Esophagus squamous epithelium (tissue), 5 donors: ENCODE data around the gene XPNPEP2. TPM values are rescaled to one million over a fixed set of nuclear protein-coding genes. Genes with fewer than 3 reads are reported as not detected.

Source experiments
- DNase-seq: peaks from one replicate; lab custom pipeline; 2025; lab: John Stamatoyannopoulos, UW
- H3K27ac ChIP-seq, 4 donors: fragments of 200-600 bp; sonication (generic); one replicate each; pipeline ENCODE4 v1.5.1; 2016 to 2019; ENCODE audit warnings: mild to moderate bottlenecking in 1 of 4
- H3K27me3 ChIP-seq, 4 donors: fragments of 200-600 bp; sonication (generic); 1 replicate in 3 of 4; 2 replicates in 1 of 4; pipeline versions ENCODE4 v1.5.1 to v1.6.0; 2017 to 2021; ENCODE audit warnings: antibody characterized with exemption in 1 of 4
- H3K36me3 ChIP-seq, 3 donors: fragments of 200-600 bp; sonication (generic); one replicate each; pipeline ENCODE4 v1.5.1; 2016 to 2019
- H3K4me1 ChIP-seq, 3 donors: fragments of 200-600 bp; sonication (generic); one replicate each; pipeline ENCODE4 v1.5.1; 2017 to 2019
- H3K4me3 ChIP-seq, 4 donors: fragments of 200-600 bp; sonication (generic); 1 replicate in 3 of 4; 2 replicates in 1 of 4; pipeline ENCODE4 v1.5.1; 2016 to 2019; ENCODE audit warnings: mild to moderate bottlenecking in 2 of 4, moderate library complexity in 1 of 4
- H3K9me3 ChIP-seq, 3 donors: fragments of 200-600 bp; sonication (generic); one replicate each; pipeline ENCODE4 v1.5.1; 2016 to 2019
- CTCF ChIP-seq, 6 experiments: fragments of 450-650 bp in 4 of 6; fragments of 200-600 bp in 2 of 6; sonication (generic) in 2 of 6; IDR thresholded peaks; one replicate each; pipeline ENCODE4 v1.5.1; 2016 to 2019; ENCODE audit warnings: antibody characterized with exemption in 6 of 6, mild to moderate bottlenecking in 4 of 6, moderate library complexity in 4 of 6
- POLR2A ChIP-seq, 4 donors: fragments of 450-650 bp; IDR thresholded peaks; one replicate each; pipeline ENCODE4 v1.6.1; 2017; ENCODE audit warnings: antibody characterized with exemption in 4 of 4, mild to moderate bottlenecking in 4 of 4, moderate library complexity in 3 of 4
- WGBS, 2 donors: methylation state at CpG; one replicate each; pipeline ENCODE4 v1.1.5; 2018; 5-methylcytosine and 5-hydroxymethylcytosine counted together
- intact Hi-C: fragments of 100-400 bp; cut with DNase I; formaldehyde crosslinking; loops from one replicate; pipeline ENCODE4 v1.15.0; 2022
- total RNA-seq, 4 donors: library from RNA; depleted of rRNA; stranded (reverse); fragments of >200 nt; gene quantifications; one replicate each; pipeline ENCODE4 v1.1.0, GENCODE V29; 2016
- donor health status: DM: yes; HTN: yes; CAD: no.

Gene XPNPEP2
- total RNA-seq, 4 donors from 2014 or later: 0.88 to 5.7 (median 3.6) TPM; not detected in 1

- intact Hi-C loops: no loop called here
These were observed 8.8 kb downstream of the XPNPEP2 start for GRCh38 chrX:129747533-129747932.

GRCh38 chrX:129748305-129748704 lies 9.5 kb downstream of the XPNPEP2 start:
- no peaks in the 10 kb centered on the region for H3K36me3 ChIP-seq
- no peak for DNase-seq
- 44 to 62% methylated on average over 4 of the region's 4 CpGs for WGBS, 2 donors
- H3K4me1 ChIP-seq: no peaks in the 10 kb centered on the region
- H3K27ac ChIP-seq: no peak overlapping the region
- no peak for TF ChIP-seq CTCF (IDR thresholded peaks at IDR 0.05)
- no peaks in the 10 kb centered on the region for H3K27me3 ChIP-seq
- H3K4me3 ChIP-seq: no peak overlapping the region
- intact Hi-C loops: no loop called here
- no peaks in the 10 kb centered on the region for H3K9me3 ChIP-seq

More at GRCh38 chrX:129747533-129747932, 8.8 kb downstream of the XPNPEP2 start:
- WGBS, 2 donors: 0% methylated on average over 1 of the region's 4 CpGs; no CpG with 5 or more reads in 1 of the 2 donors
- TF ChIP-seq POLR2A (IDR thresholded peaks at IDR 0.05): no peak
- TF ChIP-seq CTCF (IDR thresholded peaks at IDR 0.05): no peak
- DNase-seq: no peak
- Histone ChIP-seq H3K27ac (no peak overlapping the region), H3K4me1 (no peaks in the 10 kb centered on the region), H3K27me3 (no peaks in the 10 kb centered on the region), H3K9me3 (no peaks in the 10 kb centered on the region), H3K36me3 (no peaks in the 10 kb centered on the region), H3K4me3 (no peak overlapping the region)

- WGBS, 2 donors: 13 to 68% methylated on average over 2 of the region's 2 CpGs
- intact Hi-C loops: no loop called here
- peak overlapping the region in 1 of 4 donors; percentile 6 for H3K27ac ChIP-seq
These were observed 10.3 kb downstream of the XPNPEP2 start for GRCh38 chrX:129749069-129749468.

GRCh38 chrX:129750971-129751370 lies 12.2 kb downstream of the XPNPEP2 start:
- Histone ChIP-seq H3K4me1 (no peaks in the 10 kb centered on the region), H3K9me3 (no peaks in the 10 kb centered on the region), H3K36me3 (no peaks in the 10 kb centered on the region), H3K4me3 (no peak overlapping the region), H3K27me3 (no peaks in the 10 kb centered on the region), H3K27ac (no peak overlapping the region)
- no peak for DNase-seq
- no peak for TF ChIP-seq CTCF (IDR thresholded peaks at IDR 0.05)
- no peak for TF ChIP-seq POLR2A (IDR thresholded peaks at IDR 0.05)
- 69 to 71% methylated on average over 4 to 6 of the region's 8 CpGs for WGBS, 2 donors
- intact Hi-C loops: no loop called here

More at GRCh38 chrX:129749069-129749468, 10.3 kb downstream of the XPNPEP2 start:
- Histone ChIP-seq H3K27me3 (no peaks in the 10 kb centered on the region), H3K9me3 (no peaks in the 10 kb centered on the region), H3K4me3 (no peak overlapping the region), H3K4me1 (no peaks in the 10 kb centered on the region), H3K36me3 (no peaks in the 10 kb centered on the region)
- no peak for TF ChIP-seq CTCF (IDR thresholded peaks at IDR 0.05)
- TF ChIP-seq POLR2A (IDR thresholded peaks at IDR 0.05): no peak
- no peak for DNase-seq

GRCh38 chrX:129754056-129755024 lies 15.6 kb downstream of the XPNPEP2 start:
- intact Hi-C loops: no loop called here

More at GRCh38 chrX:129754056-129755024, 15.6 kb downstream of the XPNPEP2 start:
- no peak overlapping the region for H3K27ac ChIP-seq
- no peaks in the 10 kb centered on the region for H3K27me3 ChIP-seq
- no peak overlapping the region for H3K4me3 ChIP-seq
- H3K9me3 ChIP-seq: no peaks in the 10 kb centered on the region
- WGBS, 2 donors: 52 to 55% methylated on average over 1 to 15 of the region's 22 CpGs
- TF ChIP-seq CTCF (IDR thresholded peaks at IDR 0.05): no peak
- TF ChIP-seq POLR2A (IDR thresholded peaks at IDR 0.05): no peak
- H3K4me1 ChIP-seq: peaks cover 0 to 6% (median 0%) of the 10 kb centered on the region in 3 donors
- no peak for DNase-seq
- H3K36me3 ChIP-seq: no peaks in the 10 kb centered on the region
